T1000 (cell line): Measurements from ENCODE around the gene ZNF581.
A peak's percentile ranks its signal among the peaks of the same experiment; 100 is the strongest.

ENCODE experiments used
- DNase-seq: peaks from one replicate; lab custom pipeline; 2025; ENCODE audit warnings: mixed read lengths; lab: John Stamatoyannopoulos, UW

Gene ZNF581

GRCh38 chr19:55643003-55643886 lies at the start of gene ZNF581:
ZNF581 (plus strand) TSS chr19:55643649; CDS start chr19:55644572, 923 bp downstream.
- DNase-seq = peak; percentile 40

- no peak for DNase-seq
Observed at GRCh38 chr19:55594996-55595545, 48.4 kb upstream of the ZNF581 start.

- DNase-seq = no peak
Observed at GRCh38 chr19:55596304-55596703, 47.1 kb upstream of the ZNF581 start.

- no peak for DNase-seq
Observed at GRCh38 chr19:55597501-55597921, 45.9 kb upstream of the ZNF581 start.

GRCh38 chr19:55598034-55598433 lies 45.4 kb upstream of the ZNF581 start:
- no peak for DNase-seq

- peak; percentile 94 for DNase-seq
Observed at GRCh38 chr19:55598719-55599467, 44.6 kb upstream of the ZNF581 start.

- peak; percentile 96 for DNase-seq
Observed at GRCh38 chr19:55599468-55599841, 44.0 kb upstream of the ZNF581 start, which contains the start of gene FIZ1. FIZ1 (minus strand) TSS chr19:55599517; CDS start chr19:55597865, 1,652 bp downstream.

- peak; percentile 88 for DNase-seq
Observed at GRCh38 chr19:55599842-55600661, 43.4 kb upstream of the ZNF581 start, which contains the start of gene ZNF524. ZNF524 (plus strand) TSS chr19:55600288; CDS start chr19:55602113, 1,825 bp downstream.

GRCh38 chr19:55600662-55601028 lies 42.8 kb upstream of the ZNF581 start:
- DNase-seq = no peak

GRCh38 chr19:55601084-55601483 lies 42.4 kb upstream of the ZNF581 start:
- DNase-seq = no peak

- DNase-seq = no peak
Observed at GRCh38 chr19:55602104-55603001, 41.1 kb upstream of the ZNF581 start.

GRCh38 chr19:55603115-55603514 lies 40.3 kb upstream of the ZNF581 start:
- DNase-seq = no peak

- DNase-seq = no peak
Observed at GRCh38 chr19:55603581-55604292, 39.7 kb upstream of the ZNF581 start.

GRCh38 chr19:55605207-55605636 lies 38.2 kb upstream of the ZNF581 start:
- DNase-seq = peak; percentile 97

- peak; percentile 44 for DNase-seq
Observed at GRCh38 chr19:55605637-55606470, 37.6 kb upstream of the ZNF581 start, which contains the start of gene ZNF865. ZNF865 (plus strand) TSS chr19:55605647; CDS start chr19:55613619, 7,972 bp downstream.

GRCh38 chr19:55606471-55606787 lies 37.0 kb upstream of the ZNF581 start:
- DNase-seq = no peak

- no peak for DNase-seq
Observed at GRCh38 chr19:55606817-55607216, 36.6 kb upstream of the ZNF581 start.

GRCh38 chr19:55609326-55609725 lies 34.1 kb upstream of the ZNF581 start:
- DNase-seq = no peak
